ENCODE results near the gene GIPC2.
"Not testable (repeated sequence)": the region's sequence is repeated elsewhere in the genome, so short reads cannot be mapped to it uniquely, and the experiment has no call there.

- not testable (repeated sequence) for TF ChIP-seq CTCF, EP300 (IDR thresholded peaks at IDR 0.05)
Measured at GRCh38 chr1:78064886-78065285, 19.1 kb downstream of the GIPC2 start.
